SKM-1 (cell line): ENCODE measurements around the gene ZSWIM1.

Experiments
- DNase-seq: peaks from one replicate; lab custom pipeline; 2025; ENCODE audit not compliant: unreplicated experiment; lab: John Stamatoyannopoulos, UW

The ZSWIM1 gene

DNA sequence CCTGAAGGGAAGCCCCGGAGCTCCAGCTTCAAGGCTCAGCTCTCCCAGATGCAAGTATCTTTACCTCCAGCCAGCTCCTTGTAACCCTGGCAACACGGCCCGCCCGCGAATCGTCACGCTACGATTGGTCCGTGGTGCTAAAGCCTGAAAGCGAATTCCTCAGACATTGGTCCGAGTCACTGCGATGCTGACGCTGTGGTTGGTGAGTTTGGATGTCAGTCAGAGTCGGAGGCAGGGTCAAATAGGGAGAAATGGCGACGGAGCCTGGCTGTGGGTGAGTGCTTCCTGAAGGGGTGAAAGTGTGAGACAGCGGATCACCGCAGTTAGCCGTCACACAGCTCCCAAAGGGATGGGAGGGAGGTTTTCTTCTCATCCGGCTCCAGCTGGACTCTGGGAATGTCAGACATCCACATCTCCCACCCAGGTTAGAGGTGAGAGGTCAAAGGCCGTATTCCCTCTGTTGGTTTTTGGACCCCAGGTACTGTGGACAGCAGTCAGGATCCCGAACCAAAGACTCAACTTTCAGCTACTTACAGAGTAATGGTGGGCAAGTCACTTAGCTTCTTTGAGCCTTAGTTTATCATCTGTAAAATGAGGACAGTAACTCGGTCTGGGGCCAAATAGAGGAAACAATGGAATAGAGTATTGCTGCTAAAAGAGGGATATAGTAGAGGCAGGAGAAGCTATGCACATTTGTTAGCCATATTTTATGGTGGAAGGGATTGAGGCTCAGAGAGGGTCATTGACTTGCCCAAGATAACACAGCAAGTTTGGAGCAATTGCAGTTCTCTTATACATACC lies at the start of gene ZSWIM1:
Gene ZSWIM1 (plus strand): TSS at position 240 of the 801 bp plus-strand sequence. CDS start 1,366 bp downstream, outside the sequence.
- DNase-seq = peak; percentile 93

- DNase-seq = no peak
Observed at GRCh38 chr20:45832619-45833018, 48.4 kb upstream of the ZSWIM1 start.

DNA sequence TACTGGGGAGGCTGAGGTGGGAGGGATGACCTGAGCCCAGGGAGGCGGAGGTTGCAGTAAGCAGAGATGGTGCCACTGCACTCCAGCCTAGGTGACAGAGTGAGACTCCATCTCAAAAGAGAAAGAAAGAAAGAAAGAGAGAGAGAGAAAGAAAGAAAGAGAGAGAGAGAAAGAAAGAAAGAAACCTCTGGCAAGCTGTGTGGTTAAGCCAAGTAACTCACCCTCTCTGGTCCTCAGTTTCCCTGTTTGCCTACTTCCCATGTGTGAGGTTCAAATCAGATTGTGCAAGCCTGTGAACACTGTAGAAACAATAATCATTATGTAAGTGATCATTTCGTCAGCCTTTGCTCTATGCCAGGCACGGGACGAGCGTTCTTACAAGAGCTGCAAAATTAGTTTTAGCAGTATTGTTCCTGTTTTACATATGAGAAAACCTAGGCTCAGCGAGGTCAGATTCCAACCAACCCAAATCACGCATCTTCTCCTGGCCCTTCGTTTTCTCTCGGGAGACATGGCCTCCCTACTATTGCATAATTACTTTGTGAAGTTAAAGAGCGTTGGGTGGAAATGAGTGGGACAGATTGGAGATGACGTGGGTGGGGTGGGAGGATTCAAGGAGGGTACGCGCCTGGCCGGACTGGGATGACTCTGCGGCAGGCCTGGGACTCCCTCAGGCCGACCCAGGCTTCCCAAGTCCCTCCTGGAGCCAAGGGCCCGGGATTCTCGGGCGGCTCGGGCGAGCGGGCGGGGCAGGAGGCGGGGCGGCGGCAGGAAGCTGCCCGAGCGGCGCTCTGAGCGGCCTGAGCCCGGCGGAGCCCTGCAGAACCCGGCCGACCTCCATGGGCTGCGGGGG lies 47.8 kb upstream of the ZSWIM1 start, which contains the start of gene SNX21:
Gene SNX21 (plus strand): TSS at position 770 of the 853 bp plus-strand sequence. CDS start 121 bp downstream, outside the sequence.
- peak; percentile 69 for DNase-seq

DNA sequence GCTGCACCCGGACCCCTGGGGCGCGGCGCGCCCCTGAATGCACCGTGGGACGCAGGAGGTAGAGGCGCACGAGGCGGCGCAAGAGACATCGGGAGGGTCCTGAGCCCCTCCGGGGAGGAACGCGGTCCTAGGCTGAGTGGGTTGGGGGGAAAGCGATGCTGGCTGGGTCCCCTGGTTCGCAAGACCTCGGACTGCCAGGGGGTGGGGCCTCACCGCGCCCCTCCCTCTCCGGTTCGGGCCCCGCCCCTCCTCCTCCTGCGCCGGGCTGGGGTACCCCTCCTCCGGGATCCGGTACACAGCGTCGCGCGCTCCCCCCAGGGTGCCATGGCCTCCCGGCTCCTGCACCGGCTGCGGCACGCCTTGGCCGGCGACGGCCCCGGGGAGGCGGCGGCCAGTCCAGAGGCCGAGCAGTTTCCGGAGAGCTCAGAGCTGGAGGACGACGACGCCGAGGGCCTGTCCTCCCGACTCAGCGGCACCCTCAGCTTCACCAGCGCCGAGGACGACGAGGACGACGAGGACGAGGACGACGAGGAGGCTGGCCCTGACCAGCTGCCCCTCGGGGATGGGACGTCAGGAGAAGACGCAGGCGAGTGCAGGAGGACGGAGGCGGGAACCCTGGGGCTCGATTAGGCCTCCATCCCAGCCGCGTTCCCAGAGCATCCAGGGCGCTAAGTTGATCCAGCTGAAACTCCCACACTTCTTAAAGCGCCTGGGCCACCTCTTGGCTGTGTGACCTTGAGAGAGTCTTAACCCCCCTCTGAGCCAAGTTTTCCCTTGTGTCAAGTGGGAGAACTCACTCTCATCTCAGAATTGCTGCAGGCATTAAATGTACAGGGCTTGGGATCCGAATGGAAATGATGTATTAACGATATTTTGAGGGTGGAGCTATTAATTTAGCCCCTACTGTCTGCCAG lies 46.9 kb upstream of the ZSWIM1 start:
- no peak for DNase-seq

DNA sequence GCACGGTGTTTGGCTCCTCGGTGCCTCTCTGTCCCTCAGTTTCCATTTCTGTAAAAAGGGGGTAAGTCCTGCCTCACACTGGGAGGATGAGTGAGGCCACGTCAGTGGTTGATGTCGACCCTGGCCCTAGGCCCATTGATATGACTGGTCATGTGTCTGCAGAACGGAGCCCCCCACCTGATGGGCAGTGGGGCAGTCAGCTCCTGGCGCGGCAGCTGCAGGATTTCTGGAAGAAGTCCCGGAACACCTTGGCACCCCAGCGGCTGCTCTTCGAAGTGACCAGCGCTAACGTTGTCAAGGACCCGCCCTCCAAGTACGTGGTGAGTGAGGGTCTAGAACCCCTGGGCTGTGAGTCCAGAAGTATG lies 46.2 kb upstream of the ZSWIM1 start:
- no peak for DNase-seq

DNA sequence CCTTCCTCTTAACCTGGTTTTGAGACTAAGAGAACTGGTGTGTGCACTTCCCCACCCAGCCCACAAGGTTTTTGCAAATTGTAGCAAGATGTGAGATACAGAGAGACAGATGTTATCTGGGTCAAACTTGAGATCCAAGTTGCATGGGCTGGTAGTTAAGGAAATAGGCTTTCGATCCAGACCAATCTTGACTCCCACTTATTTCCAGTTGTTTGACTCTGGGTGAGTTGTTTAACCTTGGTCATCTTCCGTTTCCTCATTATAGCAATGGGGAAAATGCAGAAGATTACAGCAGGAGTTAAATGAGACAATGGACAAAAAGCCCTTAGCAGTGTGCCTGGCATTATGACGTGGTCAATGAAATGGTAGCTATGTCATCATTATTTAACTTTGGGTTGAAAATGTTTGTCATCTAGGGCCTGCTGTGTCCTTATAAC lies 45.7 kb upstream of the ZSWIM1 start:
- peak; percentile 60 for DNase-seq

DNA sequence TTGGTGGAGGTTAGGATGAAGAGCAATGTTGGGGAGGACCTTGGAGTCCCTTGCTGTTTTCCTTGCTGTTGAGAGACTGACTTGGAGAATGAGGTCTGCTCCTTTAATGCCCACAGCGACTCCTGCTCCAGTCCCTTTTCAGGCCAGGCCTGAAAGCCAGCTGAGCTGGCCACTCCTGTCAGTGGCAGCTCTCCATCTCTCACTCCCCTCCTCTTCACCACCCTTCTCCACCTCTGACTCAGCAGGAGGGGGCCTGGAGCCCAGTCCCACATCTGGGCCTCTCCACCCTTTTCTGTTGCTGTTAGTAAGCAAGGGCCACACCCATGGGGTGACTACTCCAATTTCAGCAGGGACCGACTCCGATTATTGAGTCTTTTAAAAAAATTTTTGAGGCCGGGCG lies 45.2 kb upstream of the ZSWIM1 start:
- DNase-seq = no peak

DNA sequence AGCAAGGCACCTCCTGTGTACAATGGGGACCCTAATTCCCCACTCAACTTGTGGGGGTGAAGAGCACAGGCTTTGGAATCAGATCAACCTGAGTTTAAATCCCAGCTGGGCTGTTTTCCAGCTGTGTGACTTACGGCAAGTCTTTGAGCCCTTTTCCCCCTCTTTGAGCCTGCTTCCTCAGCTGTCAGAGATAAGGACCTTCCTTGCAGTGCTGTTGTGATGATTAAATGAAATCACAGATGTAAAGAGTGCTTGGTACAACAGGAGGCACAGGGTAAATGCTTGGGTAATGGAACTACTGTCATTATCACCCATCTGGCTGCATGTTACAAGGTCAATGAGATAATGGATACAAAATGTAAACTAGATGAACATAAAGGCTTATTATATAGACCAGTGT lies 44.2 kb upstream of the ZSWIM1 start:
- DNase-seq = no peak

- DNase-seq = no peak
Observed at GRCh38 chr20:45840700-45841198, 40.3 kb upstream of the ZSWIM1 start.

DNA sequence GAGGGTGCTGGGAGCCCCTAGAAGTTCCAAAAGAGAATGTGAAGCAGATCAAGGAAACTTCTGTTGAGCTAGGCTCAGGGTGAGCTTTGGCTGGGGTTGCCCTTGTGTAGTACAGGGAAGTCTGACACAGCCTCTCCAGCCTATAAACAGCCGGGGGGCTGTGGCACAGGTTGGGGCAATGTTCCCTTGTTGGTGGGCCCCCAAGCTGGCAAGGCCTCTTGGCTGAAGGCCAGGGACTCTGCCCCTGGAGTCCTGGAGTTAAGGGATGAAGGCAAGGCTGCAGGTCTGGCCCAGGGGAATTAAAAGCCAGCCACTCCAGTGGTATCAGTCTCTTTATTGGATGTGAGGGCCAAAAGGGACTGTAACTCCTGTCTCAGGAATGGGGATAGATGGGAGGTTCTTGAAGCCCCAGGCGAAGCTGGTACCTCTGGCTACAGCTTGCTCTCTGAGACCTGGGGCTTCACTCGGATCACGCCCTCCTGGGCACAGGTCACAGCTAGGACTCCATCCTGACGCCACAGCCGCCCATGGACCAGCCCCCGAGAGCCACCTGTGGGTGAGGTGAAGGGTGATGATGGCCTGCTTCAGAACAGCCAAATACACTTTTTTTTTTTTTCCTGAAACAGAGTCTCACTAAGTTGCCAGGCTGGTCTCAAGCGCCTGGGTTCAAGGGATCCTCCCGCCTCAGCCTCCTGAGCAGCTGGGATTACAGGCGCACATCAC lies 39.5 kb upstream of the ZSWIM1 start:
- no peak for DNase-seq

DNA sequence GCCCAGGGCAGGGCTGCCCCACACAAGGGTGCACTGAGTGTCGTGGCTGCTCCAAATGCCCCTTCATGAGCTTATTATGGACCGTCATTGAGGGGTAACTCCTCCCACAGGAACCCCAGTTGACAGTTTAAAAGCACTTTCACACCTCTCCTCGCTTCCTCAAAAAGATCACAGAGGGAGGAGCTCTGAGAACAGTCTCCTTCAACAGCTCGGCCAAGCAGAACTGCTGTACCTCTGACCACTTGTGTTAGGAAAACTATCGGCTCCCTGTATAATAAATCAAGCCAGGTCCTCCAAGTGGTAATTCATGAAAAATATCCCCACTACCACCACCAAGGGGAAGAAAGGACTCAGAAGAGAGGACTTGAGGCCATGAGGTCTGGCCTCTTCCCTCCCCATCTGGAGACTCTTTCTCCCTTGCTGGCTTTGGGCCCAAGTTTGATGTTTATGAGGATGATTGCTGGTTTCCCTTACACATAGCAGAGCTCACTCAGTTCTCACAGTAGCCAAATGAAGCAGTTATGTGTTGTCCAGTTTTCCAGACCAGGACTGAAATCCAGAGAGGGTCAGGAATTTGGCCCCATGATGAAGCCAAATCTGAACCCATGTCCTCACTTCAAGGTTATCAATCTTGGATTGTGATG lies 38.7 kb upstream of the ZSWIM1 start:
- DNase-seq = no peak

DNA sequence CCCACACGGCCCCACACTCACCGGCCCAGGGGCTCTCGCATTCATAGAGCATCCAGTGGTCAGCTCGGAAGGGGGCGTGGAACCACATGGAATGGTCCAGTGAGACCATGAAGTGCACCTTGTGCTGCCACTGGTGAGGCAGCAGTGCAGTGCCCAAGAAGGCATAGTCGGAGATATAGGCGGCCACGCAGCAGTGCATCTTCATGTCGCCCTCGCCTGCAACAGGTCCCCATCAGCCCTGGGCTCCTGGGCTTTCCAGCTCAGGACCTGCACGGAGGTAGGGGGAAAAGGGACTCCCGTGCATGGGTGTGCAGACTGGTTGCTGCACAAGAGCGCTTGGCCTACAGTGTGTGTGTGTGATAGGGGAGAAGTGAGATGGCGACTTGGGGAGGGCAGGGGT lies 37.5 kb upstream of the ZSWIM1 start:
- no peak for DNase-seq

GRCh38 chr20:45845452-45845851 lies 35.6 kb upstream of the ZSWIM1 start:
- DNase-seq = no peak

GRCh38 chr20:45848421-45848820 lies 32.6 kb upstream of the ZSWIM1 start:
- no peak for DNase-seq

DNA sequence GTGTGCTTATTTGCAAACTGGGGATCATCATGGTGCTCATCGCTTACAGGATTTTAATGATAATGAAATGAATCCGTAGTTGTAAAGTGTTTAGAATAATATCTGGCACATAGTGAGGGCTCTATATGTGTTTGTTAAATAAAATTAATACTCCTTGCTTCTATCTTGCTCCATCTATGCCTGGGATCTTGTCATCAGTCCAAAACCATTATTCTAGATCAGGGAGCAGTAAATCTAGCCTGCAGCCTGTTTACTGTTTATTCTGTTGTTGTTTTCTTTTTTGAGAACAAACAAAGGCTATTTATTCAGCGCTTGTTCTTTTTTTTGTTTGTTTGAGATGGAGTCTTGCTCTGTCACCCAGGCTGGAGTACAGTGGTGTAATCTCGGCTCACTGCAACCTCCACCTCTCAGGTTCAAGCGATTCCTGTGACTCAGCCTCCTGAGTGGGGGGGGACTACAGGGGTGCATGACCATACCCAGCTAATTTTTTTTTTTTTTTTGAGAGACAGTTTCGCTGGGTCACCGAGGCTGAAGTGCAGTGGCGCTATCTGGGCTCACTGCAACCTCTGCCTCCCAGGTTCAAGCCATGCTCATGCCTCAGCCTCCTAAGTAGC lies 32.0 kb upstream of the ZSWIM1 start:
- no peak for DNase-seq

GRCh38 chr20:45850238-45850637 lies 30.8 kb upstream of the ZSWIM1 start:
- no peak for DNase-seq

- DNase-seq = no peak
Observed at GRCh38 chr20:45850926-45851325, 30.1 kb upstream of the ZSWIM1 start.

GRCh38 chr20:45851501-45851900 lies 29.5 kb upstream of the ZSWIM1 start:
- no peak for DNase-seq

- DNase-seq = no peak
Observed at GRCh38 chr20:45852326-45852725, 28.7 kb upstream of the ZSWIM1 start.
